ENCODE measurements around the gene KCNK10.

Gene KCNK10

GRCh38 chr14:88228522-88229236 lies 94.4 kb downstream of the KCNK10 start:
- H3K27ac ChIP-seq, result no peak overlapping the region
- no peak for TF ChIP-seq CTCF (conservative IDR thresholded peaks at IDR 0.05)
- no peak for TF ChIP-seq ZFX (IDR thresholded peaks at IDR 0.05)

GRCh38 chr14:88227693-88228092 lies 95.4 kb downstream of the KCNK10 start:
- TF ChIP-seq ZFX (IDR thresholded peaks at IDR 0.05), result no peak
- TF ChIP-seq CTCF (conservative IDR thresholded peaks at IDR 0.05), result no peak
- no peak overlapping the region for H3K27ac ChIP-seq

GRCh38 chr14:88225721-88226120 lies 97.3 kb downstream of the KCNK10 start:
- H3K27ac ChIP-seq, result no peak overlapping the region
- TF ChIP-seq CTCF (conservative IDR thresholded peaks at IDR 0.05) (no peak), ZFX (IDR thresholded peaks at IDR 0.05) (no peak)

GRCh38 chr14:88218119-88218915 lies 104.8 kb downstream of the KCNK10 start:
- H3K27ac ChIP-seq, result no peak overlapping the region
- TF ChIP-seq ZFX (IDR thresholded peaks at IDR 0.05), result no peak
- TF ChIP-seq CTCF (conservative IDR thresholded peaks at IDR 0.05), result no peak

GRCh38 chr14:88212691-88213090 lies 110.4 kb downstream of the KCNK10 start:
- TF ChIP-seq ZFX (IDR thresholded peaks at IDR 0.05) (no peak), CTCF (conservative IDR thresholded peaks at IDR 0.05) (no peak)
- H3K27ac ChIP-seq, result no peak overlapping the region

- TF ChIP-seq CTCF (conservative IDR thresholded peaks at IDR 0.05), result no peak
- TF ChIP-seq ZFX (IDR thresholded peaks at IDR 0.05), result no peak
Measured at GRCh38 chr14:88210426-88210825, 112.6 kb downstream of the KCNK10 start.

GRCh38 chr14:88209273-88209672 lies 113.8 kb downstream of the KCNK10 start:
- TF ChIP-seq CTCF (conservative IDR thresholded peaks at IDR 0.05), result no peak
- TF ChIP-seq ZFX (IDR thresholded peaks at IDR 0.05), result no peak
- H3K27ac ChIP-seq, result no peak overlapping the region

More at GRCh38 chr14:88210426-88210825, 112.6 kb downstream of the KCNK10 start:
- no peak overlapping the region for H3K27ac ChIP-seq
